ENCODE measurements around the gene CHD9.
"Not testable (repeated sequence)": the region's sequence is repeated elsewhere in the genome, so short reads cannot be mapped to it uniquely, and the experiment has no call there.

The CHD9 gene

GRCh38 chr16:53069772-53070171 lies 15.0 kb downstream of the CHD9 start:
- H2AFZ ChIP-seq (ENCODE audit: low read depth, low read length), result no peak overlapping the region
- no peak overlapping the region for H3K4me3 ChIP-seq (ENCODE audit: low read length)
- peaks cover 8% of the 10 kb centered on the region for H3K4me1 ChIP-seq (ENCODE audit: insufficient read depth, low read length)
- peaks cover under 1% of the 10 kb centered on the region for H3K9me3 ChIP-seq (ENCODE audit: low read length)
- no peaks in the 10 kb centered on the region for H3K27me3 ChIP-seq (ENCODE audit: insufficient read depth, low read length)
- no peaks in the 10 kb centered on the region for H3K36me3 ChIP-seq (ENCODE audit: insufficient read depth, low read length)

GRCh38 chr16:53071748-53072301 lies 17.0 kb downstream of the CHD9 start:
- peaks cover 4% of the 10 kb centered on the region for H3K9me3 ChIP-seq (ENCODE audit: low read length)
- H2AFZ ChIP-seq (ENCODE audit: low read depth, low read length), result peak overlapping the region; percentile 79
- H3K4me1 ChIP-seq (ENCODE audit: insufficient read depth, low read length), result peaks cover 8% of the 10 kb centered on the region
- peak overlapping the region; percentile 46 for H3K4me3 ChIP-seq (ENCODE audit: low read length)
- H3K36me3 ChIP-seq (ENCODE audit: insufficient read depth, low read length), result no peaks in the 10 kb centered on the region
- H3K27me3 ChIP-seq (ENCODE audit: insufficient read depth, low read length), result no peaks in the 10 kb centered on the region

DNA sequence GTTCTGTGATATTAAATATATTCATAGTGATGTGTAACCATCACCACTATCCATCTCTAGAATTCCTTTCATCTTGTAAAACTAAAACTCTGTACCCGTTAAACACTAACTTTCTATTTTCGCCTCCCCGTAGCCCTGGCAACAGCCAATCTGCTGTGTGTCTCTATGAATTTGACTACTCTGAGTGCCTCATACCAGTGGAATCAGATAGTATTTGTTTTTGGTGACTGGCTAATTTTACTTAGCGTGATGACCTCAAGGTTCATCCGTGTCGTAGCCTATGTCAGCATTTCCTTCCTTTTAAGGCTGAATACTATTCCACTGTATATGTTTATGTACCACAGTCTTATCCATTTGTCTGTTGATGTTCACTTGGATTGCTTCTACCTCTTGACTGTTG lies 18.2 kb downstream of the CHD9 start:
- Histone ChIP-seq H3K4me3 (ENCODE audit: low read length) (no peak overlapping the region), H3K9me3 (ENCODE audit: low read length) (peaks cover 4% of the 10 kb centered on the region), H2AFZ (ENCODE audit: low read depth, low read length) (no peak overlapping the region)

DNA sequence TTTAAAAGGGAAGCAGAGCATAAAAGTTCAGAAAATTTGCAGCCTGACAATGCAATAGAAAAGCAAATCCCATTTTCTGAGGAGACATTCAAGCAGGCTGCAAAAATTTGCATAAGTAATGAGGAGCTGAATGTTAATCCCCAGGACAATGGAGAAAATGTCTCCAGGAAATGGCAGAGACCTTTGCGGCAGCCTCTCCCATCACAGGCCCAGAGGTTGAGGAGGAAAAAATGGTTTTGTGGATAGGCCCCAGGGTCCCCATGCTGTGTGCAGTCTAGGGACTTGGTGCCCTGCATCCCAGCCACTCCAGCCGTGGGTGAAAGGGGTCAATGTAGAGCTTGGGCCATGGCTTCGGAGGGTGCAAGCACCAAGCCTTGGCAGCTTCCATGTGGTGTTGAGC lies 19.5 kb downstream of the CHD9 start:
- not testable (repeated sequence) for H3K9me3 ChIP-seq (ENCODE audit: low read length); H2AFZ ChIP-seq (ENCODE audit: low read depth, low read length); H3K27me3 ChIP-seq (ENCODE audit: insufficient read depth, low read length); H3K36me3 ChIP-seq (ENCODE audit: insufficient read depth, low read length); H3K4me3 ChIP-seq (ENCODE audit: low read length); H3K4me1 ChIP-seq (ENCODE audit: insufficient read depth, low read length)

More for the DNA sequence above, 18.2 kb downstream of the CHD9 start:
- Histone ChIP-seq H3K4me1 (ENCODE audit: insufficient read depth, low read length) (peaks cover 8% of the 10 kb centered on the region), H3K27me3 (ENCODE audit: insufficient read depth, low read length) (no peaks in the 10 kb centered on the region), H3K36me3 (ENCODE audit: insufficient read depth, low read length) (no peaks in the 10 kb centered on the region)

GRCh38 chr16:53075461-53075860 lies 20.7 kb downstream of the CHD9 start:
- H3K4me3 ChIP-seq (ENCODE audit: low read length); H2AFZ ChIP-seq (ENCODE audit: low read depth, low read length); H3K9me3 ChIP-seq (ENCODE audit: low read length); H3K36me3 ChIP-seq (ENCODE audit: insufficient read depth, low read length); H3K27me3 ChIP-seq (ENCODE audit: insufficient read depth, low read length): not testable (repeated sequence)
- peaks cover 15% of the 10 kb centered on the region for H3K4me1 ChIP-seq (ENCODE audit: insufficient read depth, low read length)

DNA sequence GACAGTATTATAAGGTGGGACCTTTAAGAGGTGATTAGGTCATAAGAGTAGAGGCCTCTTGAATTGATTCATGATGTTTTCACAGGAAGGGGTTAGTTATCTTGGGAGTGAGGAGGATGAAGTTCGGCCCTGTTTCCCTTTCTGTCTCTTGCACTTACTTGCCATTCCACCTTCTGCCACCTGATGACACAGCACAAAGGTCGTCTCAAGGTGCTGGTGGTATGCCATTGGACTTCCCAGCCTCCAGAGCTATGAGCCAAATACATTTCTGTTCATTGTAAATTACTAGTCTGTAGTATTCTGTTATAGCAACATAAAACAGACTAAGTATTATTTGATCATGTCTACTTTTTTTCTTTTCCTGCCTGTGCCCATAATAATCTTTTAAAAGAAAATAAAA lies 23.5 kb downstream of the CHD9 start:
- Histone ChIP-seq H3K4me3 (ENCODE audit: low read length) (no peak overlapping the region), H3K36me3 (ENCODE audit: insufficient read depth, low read length) (no peaks in the 10 kb centered on the region), H3K9me3 (ENCODE audit: low read length) (peaks cover 4% of the 10 kb centered on the region), H2AFZ (ENCODE audit: low read depth, low read length) (no peak overlapping the region), H3K27me3 (ENCODE audit: insufficient read depth, low read length) (no peaks in the 10 kb centered on the region), H3K4me1 (ENCODE audit: insufficient read depth, low read length) (peaks cover 13% of the 10 kb centered on the region)

- no peak overlapping the region for H2AFZ ChIP-seq (ENCODE audit: low read depth, low read length)
- H3K4me3 ChIP-seq (ENCODE audit: low read length), result no peak overlapping the region
Measured at GRCh38 chr16:53078765-53079485, 24.1 kb downstream of the CHD9 start.

GRCh38 chr16:53080345-53081031 lies 25.7 kb downstream of the CHD9 start:
- Histone ChIP-seq H3K9me3 (ENCODE audit: low read length) (peaks cover 2% of the 10 kb centered on the region), H3K36me3 (ENCODE audit: insufficient read depth, low read length) (no peaks in the 10 kb centered on the region), H2AFZ (ENCODE audit: low read depth, low read length) (no peak overlapping the region), H3K4me3 (ENCODE audit: low read length) (no peak overlapping the region), H3K4me1 (ENCODE audit: insufficient read depth, low read length) (peaks cover 16% of the 10 kb centered on the region), H3K27me3 (ENCODE audit: insufficient read depth, low read length) (no peaks in the 10 kb centered on the region)

More at GRCh38 chr16:53078765-53079485, 24.1 kb downstream of the CHD9 start:
- no peaks in the 10 kb centered on the region for H3K36me3 ChIP-seq (ENCODE audit: insufficient read depth, low read length)
- H3K27me3 ChIP-seq (ENCODE audit: insufficient read depth, low read length), result no peaks in the 10 kb centered on the region
- peaks cover 4% of the 10 kb centered on the region for H3K9me3 ChIP-seq (ENCODE audit: low read length)
- peaks cover 13% of the 10 kb centered on the region for H3K4me1 ChIP-seq (ENCODE audit: insufficient read depth, low read length)

DNA sequence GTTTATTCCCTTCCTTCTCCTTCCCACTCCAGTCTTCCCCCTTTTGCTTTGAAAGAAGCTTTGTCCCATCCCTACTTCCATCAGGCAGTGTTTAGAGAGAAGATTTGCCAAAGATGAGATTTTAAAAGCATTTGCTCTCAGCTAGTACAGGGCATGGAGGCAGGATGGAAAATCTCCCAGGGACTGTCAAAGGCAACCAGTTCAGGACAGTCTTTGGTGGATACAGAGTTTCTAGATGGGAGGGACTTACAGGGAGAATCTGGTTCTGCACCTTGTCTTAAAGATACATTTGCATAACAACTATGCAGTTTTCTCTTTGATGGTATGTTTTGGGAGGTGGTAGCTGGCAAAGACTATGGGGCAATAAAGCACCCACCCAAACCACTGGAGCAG lies 26.2 kb downstream of the CHD9 start:
- Histone ChIP-seq H2AFZ (ENCODE audit: low read depth, low read length) (no peak overlapping the region), H3K27me3 (ENCODE audit: insufficient read depth, low read length) (no peaks in the 10 kb centered on the region), H3K4me3 (ENCODE audit: low read length) (no peak overlapping the region), H3K9me3 (ENCODE audit: low read length) (no peaks in the 10 kb centered on the region), H3K36me3 (ENCODE audit: insufficient read depth, low read length) (no peaks in the 10 kb centered on the region), H3K4me1 (ENCODE audit: insufficient read depth, low read length) (peaks cover 21% of the 10 kb centered on the region)

- Histone ChIP-seq H3K4me1 (ENCODE audit: insufficient read depth, low read length) (peaks cover 22% of the 10 kb centered on the region), H3K36me3 (ENCODE audit: insufficient read depth, low read length) (no peaks in the 10 kb centered on the region), H3K27me3 (ENCODE audit: insufficient read depth, low read length) (no peaks in the 10 kb centered on the region), H2AFZ (ENCODE audit: low read depth, low read length) (no peak overlapping the region), H3K9me3 (ENCODE audit: low read length) (no peaks in the 10 kb centered on the region), H3K4me3 (ENCODE audit: low read length) (no peak overlapping the region)
Measured at GRCh38 chr16:53081686-53082407, 27.1 kb downstream of the CHD9 start.

DNA sequence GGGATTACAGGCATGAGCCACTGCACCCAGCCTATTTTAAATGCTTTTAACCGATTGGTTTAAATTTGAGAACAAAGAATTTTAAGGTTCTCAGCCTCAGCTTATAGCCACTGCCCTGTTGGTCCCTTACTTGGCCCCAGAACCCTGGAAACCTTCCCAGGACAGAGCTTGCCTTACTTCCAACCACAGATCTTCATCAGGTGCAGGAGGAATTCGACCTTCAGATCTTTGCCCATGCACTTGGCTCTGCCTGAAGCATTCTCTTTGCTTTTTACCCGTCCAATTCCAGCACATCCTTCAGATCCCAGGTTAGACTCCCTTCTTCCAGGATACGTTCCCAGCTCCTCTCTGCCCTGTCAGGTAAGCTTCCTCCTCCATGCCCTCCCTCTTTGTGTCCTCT lies 27.7 kb downstream of the CHD9 start:
- no peaks in the 10 kb centered on the region for H3K27me3 ChIP-seq (ENCODE audit: insufficient read depth, low read length)
- H3K4me3 ChIP-seq (ENCODE audit: low read length), result no peak overlapping the region
- H3K36me3 ChIP-seq (ENCODE audit: insufficient read depth, low read length), result no peaks in the 10 kb centered on the region
- H2AFZ ChIP-seq (ENCODE audit: low read depth, low read length), result no peak overlapping the region
- no peaks in the 10 kb centered on the region for H3K9me3 ChIP-seq (ENCODE audit: low read length)
- peaks cover 22% of the 10 kb centered on the region for H3K4me1 ChIP-seq (ENCODE audit: insufficient read depth, low read length)

GRCh38 chr16:53083119-53083518 lies 28.3 kb downstream of the CHD9 start:
- Histone ChIP-seq H2AFZ (ENCODE audit: low read depth, low read length) (no peak overlapping the region), H3K36me3 (ENCODE audit: insufficient read depth, low read length) (no peaks in the 10 kb centered on the region), H3K9me3 (ENCODE audit: low read length) (no peaks in the 10 kb centered on the region), H3K27me3 (ENCODE audit: insufficient read depth, low read length) (no peaks in the 10 kb centered on the region), H3K4me1 (ENCODE audit: insufficient read depth, low read length) (peaks cover 22% of the 10 kb centered on the region), H3K4me3 (ENCODE audit: low read length) (no peak overlapping the region)

GRCh38 chr16:53084141-53084541 lies 29.4 kb downstream of the CHD9 start:
- no peak overlapping the region for H2AFZ ChIP-seq (ENCODE audit: low read depth, low read length)
- peaks cover 22% of the 10 kb centered on the region for H3K4me1 ChIP-seq (ENCODE audit: insufficient read depth, low read length)
- no peak overlapping the region for H3K4me3 ChIP-seq (ENCODE audit: low read length)

More at GRCh38 chr16:53084141-53084541, 29.4 kb downstream of the CHD9 start:
- Histone ChIP-seq H3K27me3 (ENCODE audit: insufficient read depth, low read length) (no peaks in the 10 kb centered on the region), H3K36me3 (ENCODE audit: insufficient read depth, low read length) (no peaks in the 10 kb centered on the region), H3K9me3 (ENCODE audit: low read length) (no peaks in the 10 kb centered on the region)
